Astrocyte (in vitro differentiated cells and primary cell): ENCODE data around the gene NDUFA9.

ENCODE experiments used
- EZH2 ChIP-seq: IDR thresholded peaks from 2 replicates; pipeline ENCODE4 v1.6.1; 2012; ENCODE audit warnings: mild to moderate bottlenecking, low read length, inconsistent platforms; ENCODE audit not compliant: insufficient read depth
- TF ChIP-seq, protein P1 (sequence below): IDR thresholded peaks from 2 replicates; pipeline ENCODE4 v1.5.1; 2011; ENCODE audit warnings: low read depth, mild to moderate bottlenecking, inconsistent platforms, low read length, moderate library complexity; ENCODE audit not compliant: insufficient read depth

- TF ChIP-seq, protein P1, sequence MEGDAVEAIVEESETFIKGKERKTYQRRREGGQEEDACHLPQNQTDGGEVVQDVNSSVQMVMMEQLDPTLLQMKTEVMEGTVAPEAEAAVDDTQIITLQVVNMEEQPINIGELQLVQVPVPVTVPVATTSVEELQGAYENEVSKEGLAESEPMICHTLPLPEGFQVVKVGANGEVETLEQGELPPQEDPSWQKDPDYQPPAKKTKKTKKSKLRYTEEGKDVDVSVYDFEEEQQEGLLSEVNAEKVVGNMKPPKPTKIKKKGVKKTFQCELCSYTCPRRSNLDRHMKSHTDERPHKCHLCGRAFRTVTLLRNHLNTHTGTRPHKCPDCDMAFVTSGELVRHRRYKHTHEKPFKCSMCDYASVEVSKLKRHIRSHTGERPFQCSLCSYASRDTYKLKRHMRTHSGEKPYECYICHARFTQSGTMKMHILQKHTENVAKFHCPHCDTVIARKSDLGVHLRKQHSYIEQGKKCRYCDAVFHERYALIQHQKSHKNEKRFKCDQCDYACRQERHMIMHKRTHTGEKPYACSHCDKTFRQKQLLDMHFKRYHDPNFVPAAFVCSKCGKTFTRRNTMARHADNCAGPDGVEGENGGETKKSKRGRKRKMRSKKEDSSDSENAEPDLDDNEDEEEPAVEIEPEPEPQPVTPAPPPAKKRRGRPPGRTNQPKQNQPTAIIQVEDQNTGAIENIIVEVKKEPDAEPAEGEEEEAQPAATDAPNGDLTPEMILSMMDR, result no peak
- TF ChIP-seq EZH2, result no peak
Measured at GRCh38 chr12:4665236-4665635, 16.3 kb downstream of the NDUFA9 start.
